Cardiac fibroblast (primary cell): ENCODE data around the gene CSRNP3.

Experiments used
- DNase-seq, 2 donors: peaks; one replicate each; pipeline versions ENCODE4 v3.0.0 to v3.0.0-alpha.2; 2010; ENCODE audit warnings: low read depth in 2 of 2
- H3K4me3 ChIP-seq, 2 donors: replicated peaks in 1 of 2; 1 replicate in 1 of 2; 2 replicates in 1 of 2; pipeline ENCODE4 v1.5.1; 2011; ENCODE audit warnings: low read depth in 2 of 2, low read length in 2 of 2, mild to moderate bottlenecking in 2 of 2, moderate library complexity in 1 of 2
- TF ChIP-seq, protein P1 (sequence below): IDR thresholded peaks from one replicate; pipeline ENCODE4 v1.5.1; 2011; ENCODE audit warnings: low read depth, mild to moderate bottlenecking, low read length, inconsistent platforms

Gene CSRNP3

DNA sequence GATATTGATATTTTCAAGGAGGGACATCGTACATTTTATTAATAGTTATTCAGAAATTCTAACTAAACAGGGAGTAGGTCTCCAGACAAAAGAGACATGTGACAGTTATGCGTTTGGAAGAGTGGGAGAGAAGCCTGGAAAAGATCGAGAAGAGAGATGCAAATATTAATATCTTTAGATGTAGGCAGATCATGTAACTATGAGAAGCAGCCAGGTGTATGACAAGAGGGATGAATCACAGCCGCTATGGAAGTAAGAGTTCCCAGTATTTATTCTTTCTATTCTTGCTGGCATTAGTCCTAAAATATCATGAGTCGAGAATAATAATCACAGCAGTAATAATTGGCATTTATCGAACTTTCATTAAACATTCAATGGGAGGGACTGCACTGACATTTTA lies 140.2 kb downstream of the CSRNP3 start:
- DNase-seq = no peak
- no peak overlapping the region for H3K4me3 ChIP-seq
- TF ChIP-seq, protein P1, sequence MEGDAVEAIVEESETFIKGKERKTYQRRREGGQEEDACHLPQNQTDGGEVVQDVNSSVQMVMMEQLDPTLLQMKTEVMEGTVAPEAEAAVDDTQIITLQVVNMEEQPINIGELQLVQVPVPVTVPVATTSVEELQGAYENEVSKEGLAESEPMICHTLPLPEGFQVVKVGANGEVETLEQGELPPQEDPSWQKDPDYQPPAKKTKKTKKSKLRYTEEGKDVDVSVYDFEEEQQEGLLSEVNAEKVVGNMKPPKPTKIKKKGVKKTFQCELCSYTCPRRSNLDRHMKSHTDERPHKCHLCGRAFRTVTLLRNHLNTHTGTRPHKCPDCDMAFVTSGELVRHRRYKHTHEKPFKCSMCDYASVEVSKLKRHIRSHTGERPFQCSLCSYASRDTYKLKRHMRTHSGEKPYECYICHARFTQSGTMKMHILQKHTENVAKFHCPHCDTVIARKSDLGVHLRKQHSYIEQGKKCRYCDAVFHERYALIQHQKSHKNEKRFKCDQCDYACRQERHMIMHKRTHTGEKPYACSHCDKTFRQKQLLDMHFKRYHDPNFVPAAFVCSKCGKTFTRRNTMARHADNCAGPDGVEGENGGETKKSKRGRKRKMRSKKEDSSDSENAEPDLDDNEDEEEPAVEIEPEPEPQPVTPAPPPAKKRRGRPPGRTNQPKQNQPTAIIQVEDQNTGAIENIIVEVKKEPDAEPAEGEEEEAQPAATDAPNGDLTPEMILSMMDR = no peak

GRCh38 chr2:165610591-165611029 lies 141.1 kb downstream of the CSRNP3 start:
- no peak for DNase-seq
- TF ChIP-seq, protein P1 = no peak
- H3K4me3 ChIP-seq = no peak overlapping the region

DNA sequence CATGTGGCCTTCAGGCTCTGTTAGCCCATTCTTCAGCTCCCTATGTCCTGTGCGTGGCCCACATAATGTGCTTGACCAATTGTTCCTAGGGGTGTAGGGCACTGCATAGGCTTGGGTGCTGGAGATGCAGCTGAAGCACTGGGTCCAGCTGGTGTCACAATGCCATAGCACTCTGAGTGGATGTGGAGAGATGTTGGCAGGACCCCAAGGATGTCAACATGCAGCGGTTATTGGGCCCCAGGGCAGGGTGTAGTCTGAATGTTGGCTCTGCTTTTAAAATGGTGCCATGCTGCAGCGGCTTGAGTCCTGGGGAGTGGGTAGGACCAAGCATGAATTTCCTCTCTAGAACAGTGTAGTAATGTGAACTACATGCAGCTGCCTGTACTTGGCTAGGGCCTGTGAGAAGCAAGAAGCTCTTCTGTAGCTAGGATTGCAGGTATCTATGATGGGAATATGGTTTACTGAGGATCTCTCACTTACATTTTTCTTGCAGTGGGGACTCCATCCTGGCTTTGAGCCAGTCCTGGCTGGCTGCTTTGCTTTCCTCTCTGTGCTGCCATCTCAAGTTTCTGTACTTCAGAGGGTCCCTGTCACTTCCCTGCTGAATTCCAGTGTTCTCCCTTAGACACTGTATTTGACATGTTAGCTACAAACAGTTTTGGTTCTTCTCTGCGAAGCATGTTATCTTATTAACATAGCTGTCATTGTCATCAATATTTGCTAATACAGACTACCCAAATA lies 148.4 kb downstream of the CSRNP3 start:
- TF ChIP-seq, protein P1 = no peak
- H3K4me3 ChIP-seq = no peak overlapping the region
- no peak for DNase-seq

- no peak for DNase-seq
- TF ChIP-seq, protein P1 = no peak
- no peak overlapping the region for H3K4me3 ChIP-seq
These were observed 149.3 kb downstream of the CSRNP3 start for GRCh38 chr2:165618806-165619205.

GRCh38 chr2:165621086-165621560 lies 151.6 kb downstream of the CSRNP3 start:
- DNase-seq = peak; percentile 81 to 82
- no peak overlapping the region for H3K4me3 ChIP-seq

DNA sequence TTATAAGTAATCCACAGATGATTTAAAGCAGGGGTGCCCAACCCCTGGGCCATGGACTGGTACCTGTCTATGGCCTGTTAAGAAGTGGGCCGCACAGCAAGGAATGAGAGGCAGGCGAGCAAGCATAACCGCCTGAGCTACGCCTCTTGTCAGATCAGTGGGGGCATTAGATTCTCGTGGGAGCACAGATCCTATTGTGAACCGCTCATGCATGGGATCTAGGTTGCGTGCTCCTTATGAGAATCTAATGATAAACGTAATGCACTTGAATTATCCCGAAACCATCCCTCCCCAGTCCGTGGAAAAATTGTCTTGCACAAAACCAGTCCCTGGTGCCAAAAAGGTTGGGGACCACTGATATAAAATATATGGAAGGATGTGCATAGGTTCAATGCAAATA lies 153.7 kb downstream of the CSRNP3 start:
- no peak overlapping the region for H3K4me3 ChIP-seq
- TF ChIP-seq, protein P1 = no peak
- DNase-seq = no peak

More at GRCh38 chr2:165621086-165621560, 151.6 kb downstream of the CSRNP3 start:
- TF ChIP-seq, protein P1 = no peak
